HL-60/S4 treated with phorbol 12-myristate 13-acetate at 8.2 ng/mL for 4 days and 3 days (cell line): ENCODE results near the gene GSAP.
"Not testable (repeated sequence)": the region's sequence is repeated elsewhere in the genome, so short reads cannot be mapped to it uniquely, and the experiment has no call there.

Experiments
- in situ Hi-C: fragments of 300-500 bp; cut with MboI; formaldehyde crosslinking; loops from 2 replicates; pipeline ENCODE4 v1.15.0; 2022; ENCODE audit warnings: low sequenced_read_pairs

Gene GSAP

GRCh38 chr7:77290425-77290824, 125.7 kb downstream of the GSAP start:
- in situ Hi-C loops, result no loop called here

GRCh38 chr7:77289387-77289786, 126.8 kb downstream of the GSAP start:
- in situ Hi-C loops, result no loop called here

- in situ Hi-C loops, result no loop called here
Measured at GRCh38 chr7:77288676-77289320, 127.4 kb downstream of the GSAP start.

- in situ Hi-C loops, result no loop called here
Measured at GRCh38 chr7:77284616-77285015, 131.5 kb downstream of the GSAP start.

GRCh38 chr7:77284005-77284404, 132.1 kb downstream of the GSAP start:
- in situ Hi-C loops, result no loop called here

GRCh38 chr7:77282897-77283296, 133.3 kb downstream of the GSAP start:
- in situ Hi-C loops, result no loop called here

GRCh38 chr7:77281780-77282478, 134.2 kb downstream of the GSAP start:
- in situ Hi-C loops, result no loop called here

GRCh38 chr7:77276120-77276519, 140.0 kb downstream of the GSAP start:
- in situ Hi-C loops, result no loop called here

GRCh38 chr7:77275663-77276062, 140.5 kb downstream of the GSAP start:
- in situ Hi-C loops, result not testable (repeated sequence)

GRCh38 chr7:77271766-77272165, 144.4 kb downstream of the GSAP start:
- in situ Hi-C loops, result no loop called here

GRCh38 chr7:77270094-77270480, 146.1 kb downstream of the GSAP start:
- in situ Hi-C loops, result no loop called here

- in situ Hi-C loops, result no loop called here
Measured at GRCh38 chr7:77269360-77270093, 146.6 kb downstream of the GSAP start.

- in situ Hi-C loops, result no loop called here
Measured at GRCh38 chr7:77266291-77266794, 149.8 kb downstream of the GSAP start.

- in situ Hi-C loops, result no loop called here
Measured at GRCh38 chr7:77265666-77266065, 150.5 kb downstream of the GSAP start.

- in situ Hi-C loops, result no loop called here
Measured at GRCh38 chr7:77262316-77262715, 153.8 kb downstream of the GSAP start.
